HT1080 (cell line): ENCODE measurements around the gene GPR149. TPM values are rescaled to one million over a fixed set of nuclear protein-coding genes. Genes with fewer than 3 reads are reported as not detected.
A peak's percentile ranks its signal among the peaks of the same experiment; 100 is the strongest.

Experiments used
- DNase-seq: peaks from one replicate; pipeline ENCODE4 v3.0.0-alpha.2; 2015; ENCODE audit warnings: low read depth
- small RNA-seq: library from RNA; depleted of rRNA; stranded (forward); fragments of <200 nt; gene quantifications from one replicate; pipeline ENCODE3, GENCODE V24; 2014
- total RNA-seq: library from RNA; depleted of rRNA; stranded (reverse); fragments of >200 nt; shearing (Covaris generic); gene quantifications from 2 replicates; pipeline ENCODE4 v1.2.3, GENCODE V29; 2014; rRNA removed

Gene GPR149
- total RNA-seq, 1 experiment from 2014 or later, result not detected

- no peak for DNase-seq
Observed at GRCh38 chr3:154345422-154346122, 84.4 kb downstream of the GPR149 start.

GRCh38 chr3:154338570-154338969 lies 91.4 kb downstream of the GPR149 start:
- DNase-seq, result no peak

GRCh38 chr3:154338008-154338407 lies 92.0 kb downstream of the GPR149 start:
- DNase-seq, result no peak

GRCh38 chr3:154334973-154335420 lies 95.0 kb downstream of the GPR149 start:
- DNase-seq, result peak; percentile 62

- DNase-seq, result no peak
Observed at GRCh38 chr3:154327871-154328270, 102.1 kb downstream of the GPR149 start.

- no peak for DNase-seq
Observed at GRCh38 chr3:154324919-154325318, 105.1 kb downstream of the GPR149 start.

GRCh38 chr3:154323891-154324738 lies 105.9 kb downstream of the GPR149 start, which contains the start of gene DHX36:
Gene DHX36, minus strand, starts transcription at chr3:154324487. Its CDS starts 71 bp downstream, at chr3:154324416.
- DNase-seq, result peak; percentile 87

- DNase-seq, result peak; percentile 42
Observed at GRCh38 chr3:154316974-154317767, 112.8 kb downstream of the GPR149 start.

- DNase-seq, result no peak
Observed at GRCh38 chr3:154314152-154314551, 115.8 kb downstream of the GPR149 start.

GRCh38 chr3:154310840-154311239 lies 119.2 kb downstream of the GPR149 start:
- no peak for DNase-seq

GRCh38 chr3:154307363-154307762 lies 122.6 kb downstream of the GPR149 start:
- DNase-seq, result no peak

GRCh38 chr3:154304936-154305335 lies 125.1 kb downstream of the GPR149 start:
- DNase-seq, result no peak

- DNase-seq, result no peak
Observed at GRCh38 chr3:154304116-154304786, 125.7 kb downstream of the GPR149 start.

- no peak for DNase-seq
Observed at GRCh38 chr3:154301561-154301960, 128.4 kb downstream of the GPR149 start.

- no peak for DNase-seq
Observed at GRCh38 chr3:154294016-154294415, 136.0 kb downstream of the GPR149 start.

GRCh38 chr3:154290187-154290586 lies 139.8 kb downstream of the GPR149 start:
- DNase-seq, result no peak

Small RNA genes lying within 50 kb of the gene (small RNA-seq; reads per million reads assigned to genes)
- not detected for gene RF01210

Other genes with a start within 250 kb of the GPR149 start
- 49.9 and 73.9 TPM in 2 replicates for gene DHX36, start 105.7 kb downstream of the GPR149 start, total RNA-seq